ENCODE results near the gene TIMP4. TPM values are rescaled to one million over a fixed set of nuclear protein-coding genes. Genes with fewer than 3 reads are reported as not detected.

TIMP4 gene
- total and polyA plus RNA-seq, 8 donors = 2.6 to 13.4 (median 7.3) TPM

GRCh38 chr3:12154151-12154550, 4.6 kb downstream of the TIMP4 start:
- WGBS, 5 donors = 73 to 85% (median 81%) methylated on average over 1 of the region's 1 CpG
- H3K4me3 ChIP-seq = no peak overlapping the region
- no peaks in the 10 kb centered on the region for H3K9me3 ChIP-seq
- H3K27ac ChIP-seq = no peak overlapping the region
- H3K36me3 ChIP-seq = peaks cover 0 to 15% (median 0%) of the 10 kb centered on the region in 4 donors
- no peak for DNase-seq
- no peak for TF ChIP-seq EP300 (IDR thresholded peaks at IDR 0.05)
- no peak for TF ChIP-seq POLR2AphosphoS5 (IDR thresholded peaks at IDR 0.05)
- no peak for TF ChIP-seq POLR2A (IDR thresholded peaks at IDR 0.05)
- TF ChIP-seq CTCF (IDR thresholded peaks at IDR 0.05) = no peak
- H3K4me1 ChIP-seq = peaks cover 9 to 27% (median 15%) of the 10 kb centered on the region in 4 donors
- intact Hi-C loops (cut with DNase I; ENCODE audit: low total_unique reads) = no loop called here
- H3K27me3 ChIP-seq = peaks cover 0 to 16% (median 0%) of the 10 kb centered on the region in 3 donors

GRCh38 chr3:12150112-12150511, 8.6 kb downstream of the TIMP4 start:
- no peaks in the 10 kb centered on the region for H3K9me3 ChIP-seq
- DNase-seq = no peak
- 73 to 95% (median 87%) methylated on average over 2 of the region's 2 CpGs for WGBS, 5 donors
- no peaks in the 10 kb centered on the region for H3K27me3 ChIP-seq
- TF ChIP-seq POLR2AphosphoS5 (IDR thresholded peaks at IDR 0.05) (no peak), POLR2A (IDR thresholded peaks at IDR 0.05) (no peak), EP300 (IDR thresholded peaks at IDR 0.05) (no peak), CTCF (IDR thresholded peaks at IDR 0.05) (no peak)
- no peak overlapping the region for H3K4me3 ChIP-seq
- H3K27ac ChIP-seq = no peak overlapping the region
- intact Hi-C loops (cut with DNase I; ENCODE audit: low total_unique reads) = no loop called here
- H3K4me1 ChIP-seq = peaks cover 10 to 15% (median 12%) of the 10 kb centered on the region in 4 donors
- peaks cover 0 to 10% (median 0%) of the 10 kb centered on the region in 4 donors for H3K36me3 ChIP-seq

- DNase-seq = peak in 1 of 2 donors; percentile 28
- no peak overlapping the region for H3K4me3 ChIP-seq
- peak overlapping the region in 2 of 5 donors; percentile 18 to 27 for H3K27ac ChIP-seq
- 39 to 59% (median 45%) methylated on average over 4 of the region's 4 CpGs for WGBS, 5 donors
- peaks cover 0 to 10% (median 0%) of the 10 kb centered on the region in 4 donors for H3K36me3 ChIP-seq
- H3K9me3 ChIP-seq = no peaks in the 10 kb centered on the region
- H3K27me3 ChIP-seq = no peaks in the 10 kb centered on the region
- intact Hi-C loops (cut with DNase I; ENCODE audit: low total_unique reads) = no loop called here
- H3K4me1 ChIP-seq = peaks cover 10 to 26% (median 12%) of the 10 kb centered on the region in 4 donors
- TF ChIP-seq POLR2A (IDR thresholded peaks at IDR 0.05) (no peak), POLR2AphosphoS5 (IDR thresholded peaks at IDR 0.05) (no peak)
Observed at GRCh38 chr3:12149029-12149428, 9.7 kb downstream of the TIMP4 start.

- WGBS, 5 donors = 39 to 63% (median 48%) methylated on average over 4 of the region's 4 CpGs
- Histone ChIP-seq H3K27ac (no peak overlapping the region), H3K27me3 (no peaks in the 10 kb centered on the region), H3K4me1 (peaks cover 10 to 30% (median 15%) of the 10 kb centered on the region in 4 donors), H3K36me3 (peaks cover 0 to 8% (median 0%) of the 10 kb centered on the region in 4 donors), H3K9me3 (no peaks in the 10 kb centered on the region), H3K4me3 (no peak overlapping the region)
- TF ChIP-seq EP300 (IDR thresholded peaks at IDR 0.05) = no peak
- peak in 1 of 3 donors; percentile 45 for TF ChIP-seq POLR2AphosphoS5 (IDR thresholded peaks at IDR 0.05)
- no peak for TF ChIP-seq POLR2A (IDR thresholded peaks at IDR 0.05)
- peak in 1 of 2 donors; percentile 28 for DNase-seq
- intact Hi-C loops (cut with DNase I; ENCODE audit: low total_unique reads) = no loop called here
Observed at GRCh38 chr3:12148183-12148940, 10.3 kb downstream of the TIMP4 start.

- WGBS, 5 donors = 73 to 85% (median 80%) methylated on average over 9 of the region's 9 CpGs
- Histone ChIP-seq H3K36me3 (no peaks in the 10 kb centered on the region), H3K27me3 (no peaks in the 10 kb centered on the region), H3K4me3 (no peak overlapping the region), H3K9me3 (no peaks in the 10 kb centered on the region), H3K27ac (peak overlapping the region in 1 of 5 donors; percentile 11), H3K4me1 (peaks cover 10 to 30% (median 15%) of the 10 kb centered on the region in 4 donors)
- TF ChIP-seq POLR2AphosphoS5 (IDR thresholded peaks at IDR 0.05) (no peak), EP300 (IDR thresholded peaks at IDR 0.05) (no peak), POLR2A (IDR thresholded peaks at IDR 0.05) (no peak), CTCF (IDR thresholded peaks at IDR 0.05) (no peak)
- DNase-seq = no peak
- intact Hi-C loops (cut with DNase I; ENCODE audit: low total_unique reads) = no loop called here
Observed at GRCh38 chr3:12147049-12147780, 11.5 kb downstream of the TIMP4 start.

Measured in stomach (tissue), 9 donors.